MCF 10A (cell line): ENCODE results near the gene ITGB5. TPM values are rescaled to one million over a fixed set of nuclear protein-coding genes. Genes with fewer than 3 reads are reported as not detected.

Experiments used
- BruUV-seq: library from RNA; stranded (reverse); fragments of 400-500 nt; replicated peaks from 2 replicates; lab custom pipeline; 2021; lab: Mats Ljungman, UMichigan
- CTCF ChIA-PET: fragments of 300-600 bp; sonication (Branson Sonifier 250); formaldehyde crosslinking; extraction: SDS; loops from one replicate; lab custom pipeline; 2021; ENCODE audit warnings: antibody characterized with exemption, inconsistent platforms; lab: Yijun Ruan, JAX
- POLR2A ChIA-PET: fragments of 300-600, 350-650 bp; sonication (Branson Sonifier 250); formaldehyde crosslinking; extraction: SDS; loops from one replicate; lab custom pipeline; 2020; ENCODE audit warnings: antibody characterized with exemption, inconsistent platforms; lab: Yijun Ruan, JAX
- DNase-seq: peaks from one replicate; pipeline ENCODE4 v3.0.0-alpha.2; 2018; ENCODE audit not compliant: unreplicated experiment
- H3K27ac Mint-ChIP-seq: one replicate; pipeline ENCODE4 v1.8.0; 2022; ENCODE audit warnings: mild to moderate bottlenecking, low read depth, mixed read lengths; ENCODE audit not compliant: unreplicated experiment
- H3K27me3 Mint-ChIP-seq: one replicate; pipeline ENCODE4 v1.8.0; 2022; ENCODE audit warnings: mixed read lengths; ENCODE audit not compliant: insufficient read depth, unreplicated experiment
- H3K36me3 Mint-ChIP-seq: one replicate; pipeline ENCODE4 v1.8.0; 2022; ENCODE audit warnings: mild to moderate bottlenecking, moderate library complexity, mixed read lengths; ENCODE audit not compliant: insufficient read depth, unreplicated experiment
- H3K4me1 Mint-ChIP-seq: one replicate; pipeline ENCODE4 v1.8.0; 2022; ENCODE audit warnings: mixed read lengths; ENCODE audit not compliant: insufficient read depth, unreplicated experiment
- H3K4me3 Mint-ChIP-seq: one replicate; pipeline ENCODE4 v1.8.0; 2022; ENCODE audit warnings: mild to moderate bottlenecking, moderate library complexity, mixed read lengths; ENCODE audit not compliant: unreplicated experiment
- H3K9me3 Mint-ChIP-seq: one replicate; pipeline ENCODE4 v1.8.0; 2022; ENCODE audit warnings: mixed read lengths; ENCODE audit not compliant: unreplicated experiment
- CTCF ChIP-seq: fragments of 200-600 bp; IDR thresholded peaks from one replicate; pipeline ENCODE4 v1.8.0; 2022; ENCODE audit warnings: antibody characterized with exemption, mild to moderate bottlenecking; ENCODE audit not compliant: unreplicated experiment
- intact Hi-C: fragments of 100-400 bp; cut with micrococcal nuclease; formaldehyde crosslinking; loops from 2 replicates; pipeline ENCODE4 v1.14.1; 2022
- total RNA-seq: library from RNA; stranded (reverse); gene quantifications from 2 replicates; pipeline ENCODE4 v1.2.3, GENCODE V29; 2022

The ITGB5 gene
- total RNA-seq, 1 experiment from 2014 or later: 101 TPM

DNA sequence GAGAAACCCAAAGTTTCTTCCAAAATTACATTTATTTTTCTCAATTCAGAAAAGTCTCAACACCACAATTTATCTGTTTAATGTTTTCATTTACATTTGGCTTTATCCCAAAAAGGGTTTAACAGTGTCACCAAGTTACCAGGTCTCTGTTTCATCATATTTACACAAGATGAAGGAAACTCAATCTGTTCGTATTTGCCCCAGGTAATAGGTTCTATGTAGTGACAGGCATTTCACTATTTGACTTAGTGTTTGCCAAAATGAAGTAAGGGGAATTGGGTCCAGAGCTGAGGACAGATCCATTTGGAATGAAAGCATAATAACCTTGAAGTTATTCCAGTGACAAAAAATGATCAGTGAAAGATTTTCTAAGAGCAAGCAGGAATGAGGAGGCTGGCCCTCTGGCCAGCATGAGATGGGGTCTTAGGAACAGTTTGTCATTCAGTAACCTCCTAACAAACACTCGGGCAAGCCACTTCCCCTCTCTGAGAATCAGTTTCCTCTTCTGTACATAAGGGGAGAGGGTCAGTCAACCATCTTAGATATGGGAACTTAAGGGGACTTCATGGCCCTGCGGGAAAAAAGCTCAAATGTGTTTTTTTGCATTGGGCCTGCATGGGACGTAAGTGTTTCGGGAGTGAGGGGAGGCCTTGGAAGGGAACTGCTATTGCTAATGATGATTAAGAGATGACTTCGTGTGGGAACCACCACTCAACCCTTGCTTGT is 125.1 kb downstream of the ITGB5 start:
- Mint-ChIP-seq H3K27ac (no peak overlapping the region), H3K4me1 (peaks cover 4% of the 10 kb centered on the region), H3K27me3 (no peaks in the 10 kb centered on the region), H3K36me3 (peaks cover 37% of the 10 kb centered on the region), H3K4me3 (no peak overlapping the region), H3K9me3 (no peaks in the 10 kb centered on the region)
- ChIA-PET CTCF (interaction anchor here (0.6 to 15.0 kb wide), 30 partner anchors 9 to 1145 kb away, joined by 3 to 263 read pairs (median 6); no protein-coding TSS in a partner anchor), POLR2A (interaction anchor here (1.5 to 2.7 kb wide), 2 partner anchors 15 to 140 kb away, joined by 4 to 22 read pairs; no protein-coding TSS in a partner anchor)
- DNase-seq: no peak
- intact Hi-C loops: loop anchor here (1.0 to 5.0 kb wide), 3 partner anchors 125 to 823 kb away; partner anchors contain the start of gene ITGB5
- no peak for TF ChIP-seq CTCF
- BruUV-seq: no TSS peak

GRCh38 chr3:124761250-124761796 is 125.8 kb downstream of the ITGB5 start:
- peak overlapping the region; percentile 53 for H3K27ac Mint-ChIP-seq
- H3K36me3 Mint-ChIP-seq: peaks cover 31% of the 10 kb centered on the region
- no peak overlapping the region for H3K4me3 Mint-ChIP-seq
- ChIA-PET POLR2A (interaction anchor here (0.6 to 2.7 kb wide), 9 partner anchors 9 to 887 kb away, joined by 3 to 22 read pairs (median 5); partner anchors contain the start of gene ITGB5), CTCF (interaction anchor here (0.6 to 15.0 kb wide), 57 partner anchors 9 to 830 kb away, joined by 3 to 263 read pairs (median 5); partner anchors contain the start of gene ITGB5)
- H3K27me3 Mint-ChIP-seq: no peaks in the 10 kb centered on the region
- BruUV-seq: no TSS peak
- peak; percentile 90 for TF ChIP-seq CTCF
- H3K9me3 Mint-ChIP-seq: no peaks in the 10 kb centered on the region
- peaks cover 4% of the 10 kb centered on the region for H3K4me1 Mint-ChIP-seq
- intact Hi-C loops: loop anchor here (1.0 to 5.0 kb wide), 3 partner anchors 126 to 824 kb away; partner anchors contain the start of gene ITGB5
- DNase-seq: peak; percentile 75

- CTCF ChIA-PET: interaction anchor here (0.5 to 15.0 kb wide), 68 partner anchors 8 to 1272 kb away, joined by 3 to 263 read pairs (median 5); partner anchors contain the start of gene ITGB5
- Mint-ChIP-seq H3K27ac (no peak overlapping the region), H3K4me1 (peaks cover 4% of the 10 kb centered on the region), H3K27me3 (no peaks in the 10 kb centered on the region), H3K9me3 (no peaks in the 10 kb centered on the region), H3K4me3 (no peak overlapping the region), H3K36me3 (peaks cover 24% of the 10 kb centered on the region)
- POLR2A ChIA-PET: interaction anchor here (0.6 to 2.7 kb wide), 9 partner anchors 10 to 888 kb away, joined by 3 to 22 read pairs (median 5); partner anchors contain the start of gene ITGB5
- no TSS peak for BruUV-seq
- intact Hi-C loops: loop anchor here (5.0 kb wide), 1 partner anchor 127 kb away; the partner anchor contains the start of gene ITGB5
- peak; percentile 26 for DNase-seq
- TF ChIP-seq CTCF: no peak
These were observed 126.6 kb downstream of the ITGB5 start for GRCh38 chr3:124760601-124761000.
